HepG2 (cell line): ENCODE results near the gene GPR183. TPM values are rescaled to one million over a fixed set of nuclear protein-coding genes. Genes with fewer than 3 reads are reported as not detected.

Experiments used
- ATAC-seq: fragments of 200-7000 bp; cut with Tn5 transposase; 3 replicates; pipeline ENCODE4 v1.9.1; 2020; ENCODE audit warnings: mild to moderate bottlenecking, moderate library complexity
- BruUV-seq: library from RNA; stranded (reverse); fragments of 400-500 nt; replicated peaks from 2 replicates; lab custom pipeline; 2021; lab: Mats Ljungman, UMichigan
- CTCF ChIA-PET: fragments of 300-600 bp; formaldehyde crosslinking; extraction: SDS; loops from one replicate; lab custom pipeline; 2021; ENCODE audit warnings: low total read pairs, inconsistent platforms, low intra/inter-chr PET ratio; lab: Yijun Ruan, JAX
- POLR2A ChIA-PET: fragments of 350-600 bp; sonication (Branson Sonifier 250); formaldehyde crosslinking; loops from one replicate; lab custom pipeline; 2020; ENCODE audit warnings: antibody characterized with exemption, inconsistent platforms; lab: Yijun Ruan, JAX
- DNase-seq: peaks from one replicate; pipeline ENCODE4 v3.0.0-alpha.2; 2015; ENCODE audit warnings: low spot score
- FAIRE-seq: peaks from 3 replicates; lab custom pipeline; 2011; peaks lifted over from hg19 to GRCh38; lab: Jason Lieb, UNC
- H2AFZ ChIP-seq: one replicate; pipeline ENCODE4 v1.6.1; 2011; ENCODE audit warnings: low read length, inconsistent platforms
- H3K27ac ChIP-seq: fragments of 300-600 bp; 3 replicates; pipeline ENCODE4 v1.8.0; 2011; ENCODE audit warnings: mixed run types, mild to moderate bottlenecking, mixed read lengths, low read length, inconsistent platforms; ENCODE audit not compliant: insufficient read depth; ENCODE audit errors: extremely low read length
- H3K27me3 ChIP-seq, 2 experiments: fragments of 200-600 bp in 1 of 2; 2 replicates in 1 of 2; 3 replicates in 1 of 2; pipeline versions ENCODE4 v1.6.0 to v1.8.0; 2011; ENCODE audit warnings: low read length in 2 of 2, mild to moderate bottlenecking in 2 of 2, moderate library complexity in 2 of 2, inconsistent platforms in 1 of 2; ENCODE audit not compliant: insufficient read depth in 2 of 2, control insufficient read depth in 1 of 2
- H3K36me3 ChIP-seq, 2 experiments: fragments of 200-600 bp in 1 of 2; replicated peaks in 1 of 2; 2 replicates in 1 of 2; 3 replicates in 1 of 2; pipeline versions ENCODE4 v1.5.1 to v1.8.0; 2011; ENCODE audit warnings: low read length in 2 of 2, inconsistent platforms in 1 of 2; ENCODE audit not compliant: insufficient read depth in 2 of 2, control insufficient read depth in 1 of 2
- H3K4me1 ChIP-seq: 2 replicates; pipeline ENCODE4 v1.5.1; 2012; ENCODE audit warnings: low read length, inconsistent platforms; ENCODE audit not compliant: insufficient read depth
- H3K4me2 ChIP-seq: 2 replicates; pipeline ENCODE4 v1.6.0; 2011; ENCODE audit warnings: low read depth, low read length, inconsistent platforms
- H3K4me3 ChIP-seq, 3 experiments: fragments of 200-600 bp in 1 of 3; sonication (generic), shearing (Covaris generic) in 1 of 3; replicated peaks in 1 of 3; 2 replicates each; pipeline ENCODE4 v1.5.1; 2011 to 2016; ENCODE audit warnings: low read length in 3 of 3, inconsistent platforms in 2 of 3, low read depth in 2 of 3, mild to moderate bottlenecking in 2 of 3, control low read depth in 1 of 3, mixed read lengths in 1 of 3; ENCODE audit not compliant: insufficient read depth in 1 of 3
- H3K79me2 ChIP-seq: one replicate; pipeline ENCODE4 v1.6.1; 2011; ENCODE audit warnings: low read length, inconsistent platforms; ENCODE audit not compliant: insufficient read depth
- H3K9ac ChIP-seq: 2 replicates; pipeline ENCODE4 v1.6.0; 2011; ENCODE audit warnings: mild to moderate bottlenecking, low read depth, low read length, inconsistent platforms; ENCODE audit not compliant: insufficient read depth
- H3K9me3 ChIP-seq: 2 replicates; pipeline ENCODE4 v1.5.1; 2012; ENCODE audit warnings: mild to moderate bottlenecking, low read length
- H4K20me1 ChIP-seq: 2 replicates; pipeline ENCODE4 v1.6.0; 2011; ENCODE audit warnings: inconsistent platforms, mild to moderate bottlenecking, low read length, moderate library complexity; ENCODE audit not compliant: insufficient read depth
- DNMT1 ChIP-seq: sonication (generic); formaldehyde crosslinking; IDR thresholded peaks from 2 replicates; pipeline ENCODE4 v1.5.1; 2020; ENCODE audit warnings: mild to moderate bottlenecking, missing genetic modification reagents
- MEF2D ChIP-seq: sonication (generic); formaldehyde crosslinking; IDR thresholded peaks from 2 replicates; pipeline ENCODE4 v1.5.1; 2020; ENCODE audit warnings: mild to moderate bottlenecking, missing genetic modification reagents
- MIER2 ChIP-seq: IDR thresholded peaks from 2 replicates; pipeline ENCODE4 v1.6.1; 2016; ENCODE audit warnings: missing biosample characterization, missing genetic modification reagents
- RFX1 ChIP-seq: fragments of 450-650 bp; IDR thresholded peaks from 2 replicates; pipeline ENCODE4 v1.6.1; 2017
- TCF12 ChIP-seq, 2 experiments: fragments of 450-650 bp in 1 of 2; sonication (generic) in 1 of 2; formaldehyde crosslinking in 1 of 2; IDR thresholded peaks; 2 replicates each; pipeline versions ENCODE4 v1.6.1 to v1.8.0; 2017 to 2022; ENCODE audit warnings: antibody characterized with exemption in 1 of 2, mild to moderate bottlenecking in 1 of 2, missing genetic modification reagents in 1 of 2, moderate library complexity in 1 of 2
- U2AF1 ChIP-seq: fragments of 200-400 bp; formaldehyde crosslinking; optimal IDR thresholded peaks from 2 replicates; pipeline ENCODE3; 2017; ENCODE audit warnings: mild to moderate bottlenecking, low read depth, low read length
- ZBTB20 ChIP-seq: sonication (generic); formaldehyde crosslinking; IDR thresholded peaks from 2 replicates; pipeline ENCODE4 v1.8.1; 2023; ENCODE audit warnings: missing genetic modification reagents, low read depth, mild to moderate bottlenecking, borderline replicate concordance
- ZNF234 ChIP-seq: sonication (generic); formaldehyde crosslinking; conservative IDR thresholded peaks from 2 replicates; pipeline ENCODE4 v1.5.1; 2020; ENCODE audit warnings: mild to moderate bottlenecking, missing genetic modification reagents
- ZNF562 ChIP-seq: sonication (generic); formaldehyde crosslinking; IDR thresholded peaks from 2 replicates; pipeline ENCODE4 v1.8.0; 2022; ENCODE audit warnings: missing genetic modification reagents, borderline replicate concordance
- ZNF564 ChIP-seq: sonication (generic); formaldehyde crosslinking; IDR thresholded peaks from 2 replicates; pipeline ENCODE4 v1.8.1; 2023; ENCODE audit warnings: mild to moderate bottlenecking, missing genetic modification reagents
- ZNF83 ChIP-seq: sonication (generic); formaldehyde crosslinking; IDR thresholded peaks from 2 replicates; pipeline ENCODE4 v1.4.0; 2020; ENCODE audit warnings: missing genetic modification reagents, mild to moderate bottlenecking, borderline replicate concordance
- WGBS: methylation state at CpG from one replicate; pipeline ENCODE4 v1.1.6; 2017; ENCODE audit warnings: low lambda C conversion rate; 5-methylcytosine and 5-hydroxymethylcytosine counted together
- in situ Hi-C: cut with HindIII; loops from 2 replicates; pipeline ENCODE4 v1.10.0; 2017; ENCODE audit warnings: low pct_unique_long_range_greater_than_20kb; ENCODE audit not compliant: extremely low pct_ligation_motif_present
- intact Hi-C: fragments of 100-400 bp; cut with micrococcal nuclease; formaldehyde crosslinking; loops from one replicate; pipeline ENCODE4 v1.10.0; 2022; ENCODE audit not compliant: unreplicated experiment
- polyA plus RNA-seq, 8 experiments: library from polyadenylated mRNA; depleted of rRNA in 3 of 8; stranded (reverse) in 7 of 8; unstranded in 1 of 8; fragments of >200 nt; fragmentation: Illumina TruSeq in 4 of 8; extraction: Trizol in 4 of 8; gene quantifications; 2 replicates each; pipeline versions ENCODE4 v1.2.1 to v1.2.3, GENCODE V29; 2011 to 2016; ENCODE audit warnings: low read depth in 4 of 8, missing spikeins in 1 of 8, mixed read lengths in 1 of 8; ENCODE audit not compliant: insufficient read depth in 1 of 8
- total RNA-seq, 5 experiments: library from RNA; depleted of rRNA; stranded (reverse); fragments of >200 nt; fragmentation: Illumina TruSeq; extraction: Trizol; gene quantifications; 2 replicates each; pipeline ENCODE4 v1.2.3, GENCODE V29; 2016; ENCODE audit warnings: low read depth in 1 of 5
- TF ChIP-seq, protein P1 (sequence below): sonication (generic); formaldehyde crosslinking; IDR thresholded peaks from 2 replicates; pipeline ENCODE4 v1.4.0; 2020; ENCODE audit warnings: missing genetic modification reagents
- TF ChIP-seq, protein P2 (sequence below): sonication (generic); formaldehyde crosslinking; IDR thresholded peaks from 2 replicates; pipeline ENCODE4 v1.4.0; 2020; ENCODE audit warnings: missing genetic modification reagents

GPR183 gene
- total and polyA plus RNA-seq, 2 of the 13 experiments (the other 11 are each of a cell fraction or from before 2014, with no cell fraction given): not detected

DNA sequence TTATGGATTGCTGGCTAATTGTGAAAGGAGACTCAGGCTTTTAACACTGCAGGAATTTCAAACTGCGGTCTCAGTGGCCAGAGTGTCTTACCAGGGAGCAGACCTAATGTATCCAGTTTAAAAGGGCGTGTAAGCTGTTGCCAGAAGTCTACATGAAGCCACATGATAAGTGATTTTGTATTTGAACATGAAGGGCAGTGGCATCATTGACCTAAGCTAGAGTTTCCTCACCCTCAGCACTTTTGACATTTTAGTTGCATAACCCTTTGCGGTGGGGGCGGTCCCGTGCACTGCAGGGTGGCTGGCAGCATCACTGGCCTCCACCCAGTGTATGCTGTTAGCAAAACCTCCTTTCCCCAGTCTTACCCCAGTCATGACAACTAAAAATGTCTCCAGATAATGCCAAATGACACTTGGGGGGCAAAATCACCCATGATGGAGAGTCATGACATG is 25.4 kb downstream of the GPR183 start:
- Histone ChIP-seq H3K36me3 (peaks cover 2 to 11% of the 10 kb centered on the region in 2 experiments; a peak in 4 of 5 replicates), H3K79me2 (no peaks in the 10 kb centered on the region), H4K20me1 (peaks cover 3% of the 10 kb centered on the region; the same call in 1 of the 2 replicates), H3K27me3 (no peaks in the 10 kb centered on the region), H3K4me1 (peaks cover 17% of the 10 kb centered on the region), H2AFZ (no peak overlapping the region), H3K9me3 (no peaks in the 10 kb centered on the region), H3K27ac (no peak overlapping the region), H3K4me3 (no peak overlapping the region), H3K9ac (no peak overlapping the region), H3K4me2 (no peak overlapping the region)
- intact Hi-C loops: no loop called here
- CTCF ChIA-PET: no interaction called here
- FAIRE-seq: no peak
- ATAC-seq: no peak
- TF ChIP-seq, protein P1, sequence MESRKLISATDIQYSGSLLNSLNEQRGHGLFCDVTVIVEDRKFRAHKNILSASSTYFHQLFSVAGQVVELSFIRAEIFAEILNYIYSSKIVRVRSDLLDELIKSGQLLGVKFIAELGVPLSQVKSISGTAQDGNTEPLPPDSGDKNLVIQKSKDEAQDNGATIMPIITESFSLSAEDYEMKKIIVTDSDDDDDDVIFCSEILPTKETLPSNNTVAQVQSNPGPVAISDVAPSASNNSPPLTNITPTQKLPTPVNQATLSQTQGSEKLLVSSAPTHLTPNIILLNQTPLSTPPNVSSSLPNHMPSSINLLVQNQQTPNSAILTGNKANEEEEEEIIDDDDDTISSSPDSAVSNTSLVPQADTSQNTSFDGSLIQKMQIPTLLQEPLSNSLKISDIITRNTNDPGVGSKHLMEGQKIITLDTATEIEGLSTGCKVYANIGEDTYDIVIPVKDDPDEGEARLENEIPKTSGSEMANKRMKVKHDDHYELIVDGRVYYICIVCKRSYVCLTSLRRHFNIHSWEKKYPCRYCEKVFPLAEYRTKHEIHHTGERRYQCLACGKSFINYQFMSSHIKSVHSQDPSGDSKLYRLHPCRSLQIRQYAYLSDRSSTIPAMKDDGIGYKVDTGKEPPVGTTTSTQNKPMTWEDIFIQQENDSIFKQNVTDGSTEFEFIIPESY (CRISPR knock-in tag): peak; percentile 78; the same call in 1 of the 2 replicates
- no peak for TF ChIP-seq DNMT1 (CRISPR knock-in tag)
- POLR2A ChIA-PET: no interaction called here
- no peak for DNase-seq
- 97% methylated on average over 5 of the region's 5 CpGs for WGBS
- in situ Hi-C loops: no loop called here
- BruUV-seq: no TSS peak

DNA sequence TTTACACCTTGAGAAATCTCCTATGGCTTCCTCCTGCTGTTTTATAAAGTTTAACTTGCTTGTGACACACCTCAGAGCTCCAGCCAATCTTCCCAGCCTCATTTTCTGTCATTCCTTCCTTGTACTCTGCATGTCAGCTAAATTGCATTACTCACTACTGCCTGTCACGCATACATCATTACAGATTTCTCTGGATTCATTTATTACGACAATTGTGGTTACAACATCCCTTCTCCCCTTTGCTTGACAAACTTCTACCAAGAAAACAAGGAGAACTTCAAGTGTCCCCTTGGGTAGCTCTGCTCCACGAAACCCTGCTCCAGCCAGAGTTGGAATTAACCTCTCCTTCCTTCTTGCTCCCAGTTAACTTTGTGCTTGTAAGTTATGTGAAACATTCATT is 27.0 kb downstream of the GPR183 start:
- ATAC-seq (no peak), FAIRE-seq (no peak), DNase-seq (no peak)
- Histone ChIP-seq H3K36me3 (peaks cover 2 to 11% of the 10 kb centered on the region in 2 experiments; a peak in 4 of 5 replicates), H3K79me2 (no peaks in the 10 kb centered on the region), H3K4me2 (no peak overlapping the region), H3K4me1 (peaks cover 7% of the 10 kb centered on the region), H4K20me1 (peaks cover 3% of the 10 kb centered on the region; the same call in 1 of the 2 replicates), H3K4me3 (no peak overlapping the region), H3K27ac (no peak overlapping the region), H3K9me3 (no peaks in the 10 kb centered on the region), H3K27me3 (no peaks in the 10 kb centered on the region), H2AFZ (no peak overlapping the region), H3K9ac (no peak overlapping the region)
- in situ Hi-C loops (no loop called here), intact Hi-C loops (no loop called here)
- CTCF ChIA-PET: no interaction called here
- WGBS: 99% methylated on average over 3 of the region's 3 CpGs
- no TSS peak for BruUV-seq
- POLR2A ChIA-PET: no interaction called here
- TF ChIP-seq U2AF1: no peak
- no peak for TF ChIP-seq ZNF234
- TF ChIP-seq, protein P2, sequence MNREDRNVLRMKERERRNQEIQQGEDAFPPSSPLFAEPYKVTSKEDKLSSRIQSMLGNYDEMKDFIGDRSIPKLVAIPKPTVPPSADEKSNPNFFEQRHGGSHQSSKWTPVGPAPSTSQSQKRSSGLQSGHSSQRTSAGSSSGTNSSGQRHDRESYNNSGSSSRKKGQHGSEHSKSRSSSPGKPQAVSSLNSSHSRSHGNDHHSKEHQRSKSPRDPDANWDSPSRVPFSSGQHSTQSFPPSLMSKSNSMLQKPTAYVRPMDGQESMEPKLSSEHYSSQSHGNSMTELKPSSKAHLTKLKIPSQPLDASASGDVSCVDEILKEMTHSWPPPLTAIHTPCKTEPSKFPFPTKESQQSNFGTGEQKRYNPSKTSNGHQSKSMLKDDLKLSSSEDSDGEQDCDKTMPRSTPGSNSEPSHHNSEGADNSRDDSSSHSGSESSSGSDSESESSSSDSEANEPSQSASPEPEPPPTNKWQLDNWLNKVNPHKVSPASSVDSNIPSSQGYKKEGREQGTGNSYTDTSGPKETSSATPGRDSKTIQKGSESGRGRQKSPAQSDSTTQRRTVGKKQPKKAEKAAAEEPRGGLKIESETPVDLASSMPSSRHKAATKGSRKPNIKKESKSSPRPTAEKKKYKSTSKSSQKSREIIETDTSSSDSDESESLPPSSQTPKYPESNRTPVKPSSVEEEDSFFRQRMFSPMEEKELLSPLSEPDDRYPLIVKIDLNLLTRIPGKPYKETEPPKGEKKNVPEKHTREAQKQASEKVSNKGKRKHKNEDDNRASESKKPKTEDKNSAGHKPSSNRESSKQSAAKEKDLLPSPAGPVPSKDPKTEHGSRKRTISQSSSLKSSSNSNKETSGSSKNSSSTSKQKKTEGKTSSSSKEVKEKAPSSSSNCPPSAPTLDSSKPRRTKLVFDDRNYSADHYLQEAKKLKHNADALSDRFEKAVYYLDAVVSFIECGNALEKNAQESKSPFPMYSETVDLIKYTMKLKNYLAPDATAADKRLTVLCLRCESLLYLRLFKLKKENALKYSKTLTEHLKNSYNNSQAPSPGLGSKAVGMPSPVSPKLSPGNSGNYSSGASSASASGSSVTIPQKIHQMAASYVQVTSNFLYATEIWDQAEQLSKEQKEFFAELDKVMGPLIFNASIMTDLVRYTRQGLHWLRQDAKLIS: no peak
- no peak for TF ChIP-seq ZNF562 (CRISPR knock-in tag)
- no peak for TF ChIP-seq ZNF83 (CRISPR knock-in tag)
- no peak for TF ChIP-seq MEF2D (CRISPR knock-in tag)
- no peak for TF ChIP-seq MIER2 (CRISPR knock-in tag)
- no peak for TF ChIP-seq RFX1
- no peak for TF ChIP-seq ZBTB20 (CRISPR knock-in tag)
- TF ChIP-seq TCF12 (IDR thresholded peaks at IDR 0.05): no peak
- no peak for TF ChIP-seq TCF12 (CRISPR knock-in tag; IDR thresholded peaks at IDR 0.05)
- no peak for TF ChIP-seq ZNF564 (CRISPR knock-in tag)
